Articular chondrocyte of knee joint (primary cell): ENCODE data around the gene TCF25. TPM values are rescaled to one million over a fixed set of nuclear protein-coding genes. Genes with fewer than 3 reads are reported as not detected.

ENCODE experiments used
- total RNA-seq: library from RNA; depleted of rRNA; stranded (reverse); fragments of >200 nt; gene quantifications from 2 replicates; pipeline ENCODE4 v1.2.3, GENCODE V29; 2012

The TCF25 gene, protein sequence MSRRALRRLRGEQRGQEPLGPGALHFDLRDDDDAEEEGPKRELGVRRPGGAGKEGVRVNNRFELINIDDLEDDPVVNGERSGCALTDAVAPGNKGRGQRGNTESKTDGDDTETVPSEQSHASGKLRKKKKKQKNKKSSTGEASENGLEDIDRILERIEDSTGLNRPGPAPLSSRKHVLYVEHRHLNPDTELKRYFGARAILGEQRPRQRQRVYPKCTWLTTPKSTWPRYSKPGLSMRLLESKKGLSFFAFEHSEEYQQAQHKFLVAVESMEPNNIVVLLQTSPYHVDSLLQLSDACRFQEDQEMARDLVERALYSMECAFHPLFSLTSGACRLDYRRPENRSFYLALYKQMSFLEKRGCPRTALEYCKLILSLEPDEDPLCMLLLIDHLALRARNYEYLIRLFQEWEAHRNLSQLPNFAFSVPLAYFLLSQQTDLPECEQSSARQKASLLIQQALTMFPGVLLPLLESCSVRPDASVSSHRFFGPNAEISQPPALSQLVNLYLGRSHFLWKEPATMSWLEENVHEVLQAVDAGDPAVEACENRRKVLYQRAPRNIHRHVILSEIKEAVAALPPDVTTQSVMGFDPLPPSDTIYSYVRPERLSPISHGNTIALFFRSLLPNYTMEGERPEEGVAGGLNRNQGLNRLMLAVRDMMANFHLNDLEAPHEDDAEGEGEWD
- 166 and 179 TPM in 2 replicates for total RNA-seq

DNA sequence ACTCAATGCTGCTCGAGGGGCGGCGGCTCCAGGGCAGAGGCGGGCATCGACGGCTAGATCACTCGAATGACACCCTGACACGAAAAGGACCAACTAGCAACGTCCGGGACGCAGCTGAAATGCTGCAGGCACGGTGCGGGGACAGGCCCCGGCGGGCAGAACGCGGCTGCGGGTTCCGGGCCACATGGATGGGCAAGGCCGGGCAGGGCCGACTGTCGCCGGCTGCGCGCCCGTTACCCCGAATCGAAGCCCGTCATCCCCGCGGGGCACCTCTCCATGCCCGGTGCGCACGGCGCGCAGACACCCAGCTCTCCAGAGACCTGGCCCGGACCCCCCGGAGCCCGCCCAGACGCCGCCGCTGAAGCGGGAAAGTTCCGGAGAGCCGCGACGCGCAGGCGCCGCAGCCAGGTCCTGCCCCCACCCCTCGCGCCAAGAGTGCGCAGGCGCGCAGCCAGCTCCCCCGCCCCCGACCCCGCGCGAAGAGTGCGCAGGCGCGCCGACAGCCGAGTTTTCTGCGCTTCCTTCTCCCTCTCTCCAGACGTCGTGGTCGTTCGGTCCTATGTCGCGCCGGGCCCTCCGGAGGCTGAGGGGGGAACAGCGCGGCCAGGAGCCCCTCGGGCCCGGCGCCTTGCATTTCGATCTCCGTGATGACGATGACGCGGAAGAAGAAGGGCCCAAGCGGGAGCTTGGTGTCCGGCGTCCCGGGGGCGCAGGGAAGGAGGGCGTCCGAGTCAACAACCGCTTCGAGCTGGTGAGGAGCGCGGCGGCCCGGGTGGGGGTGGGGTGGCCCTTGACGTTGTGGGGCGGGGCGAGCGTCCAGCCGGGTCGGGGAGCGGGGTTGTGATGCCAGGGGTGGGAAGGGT lies at the start of gene TCF25:
Gene TCF25, plus strand, starts transcription at position 484 of the 863 bp plus-strand sequence. Its CDS starts 76 bp downstream, at position 560.

DNA sequence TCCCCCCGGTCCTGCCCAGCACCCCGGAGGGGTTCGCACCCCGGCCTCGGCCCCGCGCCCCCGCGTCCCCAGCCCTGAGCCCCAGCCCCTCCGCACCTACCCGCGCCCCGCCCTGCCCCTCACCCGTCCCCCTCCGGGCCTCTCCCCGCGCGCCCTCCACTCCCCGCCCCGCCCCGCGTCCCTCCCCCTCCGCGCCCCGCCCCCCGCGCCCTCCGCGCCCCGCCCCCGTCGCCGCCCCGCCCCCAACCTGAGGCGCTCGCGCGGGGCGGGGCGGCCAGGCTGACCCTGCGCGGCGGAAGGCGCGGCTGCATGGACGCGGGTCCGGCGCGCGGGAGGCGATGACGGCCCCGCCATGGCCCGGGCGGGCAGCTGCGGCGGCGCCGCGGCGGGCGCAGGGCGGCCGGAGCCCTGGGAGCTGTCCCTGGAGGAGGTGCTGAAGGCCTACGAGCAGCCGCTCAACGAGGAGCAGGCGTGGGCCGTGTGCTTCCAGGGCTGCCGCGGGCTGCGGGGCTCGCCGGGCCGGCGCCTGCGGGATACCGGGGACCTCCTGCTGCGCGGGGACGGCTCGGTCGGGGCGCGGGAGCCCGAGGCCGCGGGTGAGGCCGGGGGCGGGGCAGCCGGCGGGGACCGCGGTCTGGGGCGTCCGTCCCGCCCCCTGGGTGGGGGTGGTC lies 45.1 kb upstream of the TCF25 start, which contains the start of gene SPIRE2:
Gene SPIRE2, plus strand, starts transcription at position 277 of the 671 bp plus-strand sequence. Its CDS starts 76 bp downstream, at position 353.

DNA sequence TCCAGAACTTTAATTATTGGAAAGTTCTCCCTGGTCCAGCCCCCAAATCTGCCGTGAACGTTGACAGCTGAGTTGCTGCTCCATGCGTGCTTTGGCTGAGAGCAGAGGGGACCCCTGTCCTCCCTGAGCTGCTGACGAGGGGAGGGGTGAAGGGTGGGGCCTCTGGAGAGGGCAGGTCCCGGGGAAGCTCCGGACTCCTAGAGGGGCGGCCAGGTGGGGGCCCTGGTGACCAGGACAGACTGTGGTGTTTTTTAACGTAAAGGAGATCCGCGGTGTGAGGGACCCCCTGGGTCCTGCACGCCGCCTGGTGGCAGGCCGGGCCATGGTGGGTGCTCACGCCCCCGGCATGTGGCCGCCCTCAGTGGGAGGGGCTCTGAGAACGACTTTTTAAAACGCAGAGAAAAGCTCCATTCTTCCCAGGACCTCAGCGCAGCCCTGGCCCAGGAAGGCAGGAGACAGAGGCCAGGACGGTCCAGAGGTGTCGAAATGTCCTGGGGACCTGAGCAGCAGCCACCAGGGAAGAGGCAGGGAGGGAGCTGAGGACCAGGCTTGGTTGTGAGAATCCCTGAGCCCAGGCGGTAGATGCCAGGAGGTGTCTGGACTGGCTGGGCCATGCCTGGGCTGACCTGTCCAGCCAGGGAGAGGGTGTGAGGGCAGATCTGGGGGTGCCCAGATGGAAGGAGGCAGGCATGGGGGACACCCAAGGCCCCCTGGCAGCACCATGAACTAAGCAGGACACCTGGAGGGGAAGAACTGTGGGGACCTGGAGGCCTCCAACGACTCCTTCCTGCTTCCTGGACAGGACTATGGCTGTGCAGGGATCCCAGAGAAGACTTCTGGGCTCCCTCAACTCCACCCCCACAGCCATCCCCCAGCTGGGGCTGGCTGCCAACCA lies 45.3 kb downstream of the TCF25 start, which contains the start of gene MC1R:
Gene MC1R, plus strand, starts transcription at position 410 of the 895 bp plus-strand sequence. Its CDS starts 397 bp downstream, at position 807.

DNA sequence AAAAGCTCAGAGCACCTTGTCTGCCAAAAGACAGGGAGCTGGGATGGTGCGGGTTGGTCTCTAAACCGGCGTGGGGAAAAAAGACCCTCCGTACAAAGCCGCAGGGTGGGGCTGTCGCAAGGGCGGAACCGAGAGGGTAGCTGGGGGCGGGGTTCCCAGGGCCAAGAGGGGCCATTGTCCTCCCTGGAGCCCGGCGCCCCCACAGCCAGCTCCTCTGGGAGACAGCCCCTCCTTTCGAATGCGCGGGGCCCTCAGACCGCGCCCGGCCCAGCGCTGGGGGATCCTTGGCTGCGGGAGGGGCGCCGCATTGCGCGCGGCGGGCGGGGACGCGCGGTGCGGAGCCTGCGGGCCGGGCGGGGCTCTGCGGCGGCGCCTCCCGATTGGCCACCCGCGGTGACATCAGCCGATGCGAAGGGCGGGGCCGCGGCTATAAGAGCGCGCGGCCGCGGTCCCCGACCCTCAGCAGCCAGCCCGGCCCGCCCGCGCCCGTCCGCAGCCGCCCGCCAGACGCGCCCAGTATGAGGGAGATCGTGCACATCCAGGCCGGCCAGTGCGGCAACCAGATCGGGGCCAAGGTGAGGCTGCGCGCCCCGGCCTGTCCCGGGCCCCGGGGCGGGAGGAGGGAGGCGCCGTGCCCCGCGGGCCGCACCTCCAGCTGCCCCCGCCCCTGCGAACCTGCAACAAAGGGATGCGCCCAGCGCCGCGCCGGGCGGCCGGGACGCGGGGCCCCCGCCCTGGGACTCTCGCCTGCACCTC lies 49.7 kb downstream of the TCF25 start, which contains the start of gene TUBB3:
Gene TUBB3, plus strand, starts transcription at position 459 of the 756 bp plus-strand sequence. Its CDS starts 60 bp downstream, at position 519.

Other genes with a start within 250 kb of the TCF25 start
- gene CHMP1A, start 215.9 kb upstream of the TCF25 start, total RNA-seq: 64.0 and 85.7 TPM in 2 replicates
- gene SPATA33, start 215.8 kb upstream of the TCF25 start, total RNA-seq: 2.7 and 3.1 TPM in 2 replicates
- 30.5 and 30.8 TPM in 2 replicates for gene CDK10, start 186.9 kb upstream of the TCF25 start, total RNA-seq
- 5.2 and 5.9 TPM in 2 replicates for gene SPATA2L, start 171.9 kb upstream of the TCF25 start, total RNA-seq
- gene VPS9D1, start 152.7 kb upstream of the TCF25 start, total RNA-seq: 10.2 and 12.5 TPM in 2 replicates
- 8.2 and 13.1 TPM in 2 replicates for gene ZNF276, start 152.1 kb upstream of the TCF25 start, total RNA-seq
- 7.4 and 8.8 TPM in 2 replicates for gene FANCA, start 56.9 kb upstream of the TCF25 start, total RNA-seq
- 2.2 TPM in 2 replicates for gene SPIRE2, start 45.1 kb upstream of the TCF25 start, total RNA-seq
- gene MC1R, start 45.3 kb downstream of the TCF25 start, total RNA-seq: 5.4 and 8.2 TPM in 2 replicates
- gene TUBB3, start 49.8 kb downstream of the TCF25 start, total RNA-seq: 90.6 and 121 TPM in 2 replicates
- 45.2 and 47.9 TPM in 2 replicates for gene DEF8, start 75.2 kb downstream of the TCF25 start, total RNA-seq
- gene DBNDD1, start 145.9 kb downstream of the TCF25 start, total RNA-seq: 0.97 and 1.2 TPM in 2 replicates
- not detected in 2 replicates for gene PRDM7, start 203.7 kb downstream of the TCF25 start, total RNA-seq